ENCODE results near the gene RNF31. TPM values are rescaled to one million over a fixed set of nuclear protein-coding genes. Genes with fewer than 3 reads are reported as not detected.

RNF31 gene
- total RNA-seq, 1 donor from 2014 or later, result 77.5 TPM

GRCh38 chr14:24116128-24116814, 31.0 kb upstream of the RNF31 start:
- DNase-seq (ENCODE audit: extremely low read depth, low read depth, low spot score), result no peak

- DNase-seq (ENCODE audit: extremely low read depth, low read depth, low spot score), result no peak
Observed at GRCh38 chr14:24117179-24117578, 30.1 kb upstream of the RNF31 start.

- no peak for DNase-seq (ENCODE audit: extremely low read depth, low read depth, low spot score)
Observed at GRCh38 chr14:24119691-24120090, 27.6 kb upstream of the RNF31 start.

- no peak for DNase-seq (ENCODE audit: extremely low read depth, low read depth, low spot score)
Observed at GRCh38 chr14:24121210-24121609, 26.1 kb upstream of the RNF31 start.

GRCh38 chr14:24122416-24122815, 24.9 kb upstream of the RNF31 start:
- no peak for DNase-seq (ENCODE audit: extremely low read depth, low read depth, low spot score)

- no peak for DNase-seq (ENCODE audit: extremely low read depth, low read depth, low spot score)
Observed at GRCh38 chr14:24122898-24123297, 24.4 kb upstream of the RNF31 start.

GRCh38 chr14:24123424-24124417, 23.6 kb upstream of the RNF31 start:
- no peak for DNase-seq (ENCODE audit: extremely low read depth, low read depth, low spot score)

GRCh38 chr14:24126939-24127338, 20.4 kb upstream of the RNF31 start:
- no peak for DNase-seq (ENCODE audit: extremely low read depth, low read depth, low spot score)

GRCh38 chr14:24127673-24128072, 19.6 kb upstream of the RNF31 start:
- DNase-seq (ENCODE audit: extremely low read depth, low read depth, low spot score), result no peak

GRCh38 chr14:24129410-24129998, 17.8 kb upstream of the RNF31 start:
- no peak for DNase-seq (ENCODE audit: extremely low read depth, low read depth, low spot score)

GRCh38 chr14:24130380-24130716, 16.9 kb upstream of the RNF31 start, which contains the start of gene FITM1:
Gene FITM1 (plus strand): TSS chr14:24130659. CDS start chr14:24131564, 905 bp downstream.
- DNase-seq (ENCODE audit: extremely low read depth, low read depth, low spot score), result no peak

GRCh38 chr14:24130717-24131548, 16.4 kb upstream of the RNF31 start:
- DNase-seq (ENCODE audit: extremely low read depth, low read depth, low spot score), result no peak

GRCh38 chr14:24131549-24131966, 15.7 kb upstream of the RNF31 start:
- DNase-seq (ENCODE audit: extremely low read depth, low read depth, low spot score), result no peak

- DNase-seq (ENCODE audit: extremely low read depth, low read depth, low spot score), result no peak
Observed at GRCh38 chr14:24132061-24132685, 15.1 kb upstream of the RNF31 start.

GRCh38 chr14:24132976-24133375, 14.3 kb upstream of the RNF31 start:
- DNase-seq (ENCODE audit: extremely low read depth, low read depth, low spot score), result no peak

- no peak for DNase-seq (ENCODE audit: extremely low read depth, low read depth, low spot score)
Observed at GRCh38 chr14:24133735-24134134, 13.6 kb upstream of the RNF31 start.

- no peak for DNase-seq (ENCODE audit: extremely low read depth, low read depth, low spot score)
Observed at GRCh38 chr14:24135584-24135833, 11.8 kb upstream of the RNF31 start.

- DNase-seq (ENCODE audit: extremely low read depth, low read depth, low spot score), result no peak
Observed at GRCh38 chr14:24135834-24136683, 11.2 kb upstream of the RNF31 start, which contains the start of gene PSME1. Gene PSME1 (plus strand): TSS chr14:24136194. CDS start chr14:24136263, 69 bp downstream.

All from glomerular endothelial cell (primary cell).